Activated CD4-positive, alpha-beta T cell treated with anti-CD3 and anti-CD28 coated beads for 4 hours (primary cell): ENCODE data around the gene DMBT1.
"Not testable (repeated sequence)": the region's sequence is repeated elsewhere in the genome, so short reads cannot be mapped to it uniquely, and the experiment has no call there.

ENCODE experiments used
- DNase-seq, 2 donors: peaks; one replicate each; pipeline ENCODE4 v3.0.0-alpha.2; 2020

Gene DMBT1

GRCh38 chr10:122549636-122550035 lies 10.9 kb upstream of the DMBT1 start:
- DNase-seq, result no peak

DNA sequence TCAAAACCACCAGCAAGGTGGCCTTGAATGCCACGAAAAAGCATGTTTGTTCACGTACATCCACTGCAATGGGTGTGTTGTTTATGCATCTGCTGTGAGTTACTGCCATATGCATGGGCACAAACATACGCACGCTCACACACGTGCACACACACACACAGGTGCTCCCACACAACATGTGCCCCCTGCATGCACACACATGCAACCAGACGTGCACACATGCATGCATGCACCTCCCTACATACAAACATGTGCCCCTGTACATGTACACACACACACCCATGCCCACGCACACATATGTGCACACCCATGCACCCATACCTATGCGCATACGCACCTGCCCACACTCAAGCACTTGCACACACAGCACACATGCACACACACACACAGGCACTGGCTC lies 10.1 kb upstream of the DMBT1 start:
- DNase-seq, result no peak

- no peak for DNase-seq
Observed at GRCh38 chr10:122550983-122551382, 9.6 kb upstream of the DMBT1 start.

DNA sequence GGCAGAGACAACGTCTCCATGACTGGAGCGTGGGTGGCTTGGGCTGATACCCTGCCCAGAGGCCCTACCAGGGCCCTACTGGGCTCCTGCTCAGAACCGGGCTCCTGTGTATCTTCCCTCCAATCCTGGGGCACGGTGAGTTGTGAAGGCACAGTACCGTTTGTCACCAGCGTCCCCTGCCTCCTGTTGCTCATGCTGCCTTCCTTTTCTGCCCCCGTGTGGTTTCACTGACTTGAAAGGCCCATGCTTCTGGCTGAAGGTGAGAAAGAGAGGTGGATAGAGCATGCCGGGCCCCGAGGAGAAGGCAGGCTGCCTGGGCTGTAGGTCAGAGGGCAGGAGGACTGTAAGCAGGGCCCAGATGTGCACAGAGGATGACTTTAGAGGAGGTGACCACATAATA lies 9.1 kb upstream of the DMBT1 start:
- DNase-seq, result peak; percentile 33 to 45

DNA sequence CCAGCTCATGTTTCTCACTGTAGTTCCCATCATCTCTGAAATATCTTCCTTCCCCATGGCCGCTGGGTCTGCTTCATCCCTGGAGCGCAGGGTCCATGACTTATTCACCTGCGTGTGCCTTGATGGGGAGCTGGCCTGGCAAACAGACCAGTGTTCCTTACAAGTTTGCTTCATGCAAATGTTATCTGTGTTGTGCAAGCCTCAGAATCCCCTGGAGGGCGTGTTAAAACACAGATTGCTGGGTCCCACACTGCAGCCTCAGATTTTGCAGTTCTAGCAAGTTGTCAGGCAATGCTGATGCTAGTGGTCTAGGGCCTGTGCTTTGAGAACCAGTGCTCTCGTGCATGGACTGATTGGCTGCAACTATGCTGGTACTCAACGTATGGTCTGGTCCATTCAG lies 7.2 kb upstream of the DMBT1 start:
- no peak for DNase-seq

GRCh38 chr10:122554131-122555036 lies 6.2 kb upstream of the DMBT1 start:
- no peak for DNase-seq

DNA sequence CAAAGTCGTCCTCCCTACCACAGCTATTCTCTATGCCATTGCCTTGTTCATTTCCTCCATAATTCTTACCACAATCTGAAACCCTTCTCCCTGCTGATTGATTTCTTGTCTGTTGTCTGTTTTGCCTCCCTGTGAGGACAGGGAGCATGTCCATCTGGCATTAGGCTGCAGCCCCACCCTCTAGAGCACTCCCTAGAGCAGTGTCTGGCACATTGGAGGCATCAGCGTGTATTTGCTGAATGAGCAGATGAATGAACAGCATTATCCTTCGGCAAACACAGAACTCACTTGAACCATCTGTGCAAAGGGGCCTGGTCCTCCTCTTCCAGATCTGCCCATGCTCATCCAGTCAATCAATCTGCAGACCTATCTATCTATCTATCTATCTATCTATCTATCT lies 5.1 kb upstream of the DMBT1 start:
- no peak for DNase-seq

- DNase-seq, result no peak
Observed at GRCh38 chr10:122557516-122557915, 3.0 kb upstream of the DMBT1 start.

GRCh38 chr10:122558452-122558851 lies 2.1 kb upstream of the DMBT1 start:
- DNase-seq, result no peak

GRCh38 chr10:122559228-122559627 lies 1.3 kb upstream of the DMBT1 start:
- no peak for DNase-seq

GRCh38 chr10:122561212-122561611 lies 658 bp downstream of the DMBT1 start:
- no peak for DNase-seq

- no peak for DNase-seq
Observed at GRCh38 chr10:122561792-122562191, 1.2 kb downstream of the DMBT1 start.

GRCh38 chr10:122564980-122565379 lies 4.4 kb downstream of the DMBT1 start:
- no peak for DNase-seq

- DNase-seq, result peak; percentile 53 to 72
Observed at GRCh38 chr10:122565766-122566206, 5.2 kb downstream of the DMBT1 start.

DNA sequence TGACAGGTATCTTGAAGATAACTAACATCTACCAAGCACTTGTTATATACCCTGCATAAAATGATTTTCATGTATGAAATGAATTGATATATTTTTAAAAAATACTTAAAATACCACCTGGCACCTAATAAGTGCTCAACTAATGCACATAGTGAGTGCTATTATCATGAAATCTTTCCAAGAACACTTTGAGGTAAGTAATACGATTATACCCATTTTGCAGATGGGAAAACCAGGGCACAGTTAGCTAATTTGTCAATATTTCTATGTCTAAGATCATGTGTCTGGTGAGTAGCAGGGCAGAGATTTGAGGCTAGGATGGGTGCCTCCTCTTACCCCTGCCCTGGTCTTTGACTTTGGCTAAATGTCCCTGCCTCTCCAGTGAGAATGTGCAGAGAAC lies 6.1 kb downstream of the DMBT1 start:
- DNase-seq, result no peak

DNA sequence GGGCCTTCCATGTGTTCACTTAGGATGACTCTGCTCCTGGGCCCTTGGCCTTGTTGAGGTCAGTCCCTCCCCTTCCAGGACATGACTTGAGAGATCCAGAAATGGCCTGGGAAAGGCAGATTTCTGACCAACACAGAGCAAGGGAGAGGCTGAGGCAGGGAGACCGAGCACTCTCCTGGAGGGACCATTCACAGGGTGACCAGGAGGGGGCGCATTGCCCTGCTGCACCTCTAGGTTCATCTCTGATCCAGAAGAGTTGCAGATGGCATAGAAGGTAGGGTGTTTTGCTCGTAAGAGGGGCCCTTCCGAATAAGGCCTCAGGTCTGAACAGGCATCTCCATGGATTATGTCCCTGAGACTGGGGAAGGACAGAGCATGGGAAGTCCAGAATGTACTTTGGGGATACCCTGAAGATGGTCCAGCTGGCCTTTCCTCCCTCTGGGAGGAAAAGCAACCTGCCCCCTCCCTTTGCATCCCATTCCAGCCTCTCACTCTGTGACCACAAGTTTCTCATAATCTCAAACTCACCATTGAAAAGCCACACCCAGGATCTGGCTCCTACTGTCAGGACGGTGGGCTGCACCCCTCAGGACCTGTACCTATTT lies 6.6 kb downstream of the DMBT1 start:
- DNase-seq, result peak; percentile 10 to 12

DNA sequence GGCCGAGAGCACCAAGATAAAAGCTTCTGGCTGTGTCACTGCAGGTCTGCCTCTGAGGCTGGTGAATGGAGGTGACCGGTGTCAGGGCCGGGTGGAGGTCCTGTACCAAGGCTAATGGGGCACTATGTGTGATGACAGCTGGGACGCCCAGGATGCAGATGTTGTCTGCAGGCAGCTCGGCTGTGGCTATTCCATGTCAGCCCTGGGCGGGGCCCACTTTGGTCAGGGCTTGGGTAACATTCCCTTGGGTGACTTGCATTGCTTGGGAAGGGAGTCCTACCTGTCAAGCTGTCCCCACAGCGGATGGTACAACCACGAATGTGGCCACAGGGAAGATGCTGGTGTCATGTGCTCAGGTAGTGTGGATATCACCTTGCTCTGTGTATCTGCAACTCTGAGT lies 8.0 kb downstream of the DMBT1 start:
- DNase-seq, result no peak

DNA sequence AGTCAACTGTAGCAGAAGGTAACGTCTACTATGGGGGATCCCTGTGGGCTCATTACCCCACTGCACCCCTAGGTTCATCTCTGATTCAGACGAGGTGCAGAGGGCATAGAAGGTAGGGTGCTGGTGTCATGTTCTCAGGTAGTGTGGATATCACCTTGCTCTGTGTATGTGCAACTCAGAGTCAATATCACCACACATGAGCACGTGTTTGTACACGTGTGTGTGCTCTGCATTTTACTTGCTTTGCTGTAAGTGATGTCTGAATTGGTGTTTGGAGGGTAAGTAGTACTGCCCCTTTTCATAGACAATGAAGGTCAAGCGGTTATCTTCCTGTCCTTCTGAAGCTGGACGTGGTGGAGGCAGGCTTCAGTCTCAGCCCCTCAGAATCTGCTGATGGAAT lies 10.4 kb downstream of the DMBT1 start:
- no peak for DNase-seq

- no peak for DNase-seq
Observed at GRCh38 chr10:122571892-122572291, 11.3 kb downstream of the DMBT1 start.

DNA sequence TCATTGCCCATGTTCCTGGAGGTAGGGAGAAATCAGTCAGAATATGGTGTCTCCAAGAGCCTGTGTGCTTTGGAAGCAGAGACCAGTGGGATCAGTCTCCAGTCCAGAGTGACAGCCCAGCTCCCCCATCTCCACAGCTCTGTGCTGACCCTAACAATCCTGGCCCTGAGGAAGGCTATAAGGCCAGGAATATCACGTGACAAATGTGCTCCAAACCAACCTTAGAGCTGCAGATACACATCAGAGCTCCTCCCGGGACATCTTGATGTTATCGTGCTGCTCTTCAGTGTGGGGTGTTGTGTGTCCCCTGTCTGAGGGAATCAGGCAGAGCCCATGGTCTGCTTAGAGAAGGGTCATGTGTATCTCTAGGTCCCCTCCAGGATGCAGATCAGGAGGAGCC lies 15.2 kb downstream of the DMBT1 start:
- no peak for DNase-seq

DNA sequence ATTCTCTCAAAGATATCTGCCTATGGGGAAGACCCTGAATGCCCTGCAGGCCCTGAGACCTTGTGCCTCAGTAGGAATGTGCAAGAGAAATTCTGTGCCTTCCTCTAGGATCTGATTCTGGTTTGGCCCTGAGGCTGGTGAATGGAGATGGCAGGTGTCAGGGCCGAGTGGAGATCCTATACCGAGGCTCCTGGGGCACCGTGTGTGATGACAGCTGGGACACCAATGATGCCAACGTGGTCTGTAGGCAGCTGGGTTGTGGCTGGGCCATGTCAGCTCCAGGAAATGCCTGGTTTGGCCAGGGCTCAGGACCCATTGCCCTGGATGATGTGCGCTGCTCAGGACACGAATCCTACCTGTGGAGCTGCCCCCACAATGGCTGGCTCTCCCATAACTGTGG lies 15.7 kb downstream of the DMBT1 start:
- no peak for DNase-seq

DNA sequence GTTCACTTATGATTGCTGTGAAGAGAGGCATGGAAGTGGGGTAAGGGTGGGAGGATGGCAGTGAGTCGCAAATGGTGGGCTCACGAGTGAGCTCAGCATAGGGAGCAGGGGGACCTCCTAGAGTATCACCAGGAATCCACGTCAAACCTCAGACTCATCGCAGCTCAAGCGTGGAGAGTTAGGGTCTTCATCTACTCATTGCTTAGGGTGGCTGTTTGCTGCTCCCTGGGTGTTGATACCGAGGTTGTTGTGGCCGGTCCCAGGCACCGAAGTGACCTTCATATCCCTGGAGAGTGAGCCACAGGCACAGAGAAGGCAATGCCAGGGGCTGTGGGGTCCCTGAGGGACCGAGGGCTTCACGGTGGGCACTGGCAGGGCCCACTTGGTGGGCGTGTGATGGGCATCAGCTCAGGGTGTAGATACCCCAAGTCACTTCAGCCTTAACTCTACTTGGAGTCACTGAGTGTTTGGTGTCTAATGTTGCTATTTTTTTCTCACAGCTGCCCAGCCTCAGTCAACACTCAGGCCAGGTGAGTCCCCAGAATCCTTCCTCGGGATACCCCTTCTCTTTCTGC lies 16.8 kb downstream of the DMBT1 start:
- DNase-seq, result no peak

DNA sequence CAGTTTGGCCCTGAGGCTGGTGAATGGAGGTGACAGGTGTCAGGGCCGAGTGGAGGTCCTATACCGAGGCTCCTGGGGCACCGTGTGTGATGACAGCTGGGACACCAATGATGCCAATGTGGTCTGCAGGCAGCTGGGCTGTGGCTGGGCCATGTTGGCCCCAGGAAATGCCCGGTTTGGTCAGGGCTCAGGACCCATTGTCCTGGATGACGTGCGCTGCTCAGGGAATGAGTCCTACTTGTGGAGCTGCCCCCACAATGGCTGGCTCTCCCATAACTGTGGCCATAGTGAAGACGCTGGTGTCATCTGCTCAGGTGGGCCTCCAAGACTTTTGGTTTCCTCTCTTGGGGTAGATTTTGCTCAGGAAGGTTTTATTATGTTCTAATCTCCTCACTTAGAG lies 25.5 kb downstream of the DMBT1 start:
- not testable (repeated sequence) for DNase-seq

- DNase-seq, result no peak
Observed at GRCh38 chr10:122587098-122587760, 26.7 kb downstream of the DMBT1 start.
